GM19438 (cell line): ENCODE measurements around the gene C1QL1.

Source experiments
- ATAC-seq: cut with Tn5 transposase; IDR thresholded peaks from one replicate; pipeline ENCODE4 v1.9.1; 2021; ENCODE audit warnings: low read depth; ENCODE audit not compliant: unreplicated experiment

Gene C1QL1

GRCh38 chr17:44932096-44932786 is 35.9 kb downstream of the C1QL1 start:
- ATAC-seq: no peak

- no peak for ATAC-seq
These were observed 36.7 kb downstream of the C1QL1 start for GRCh38 chr17:44931376-44931775.

DNA sequence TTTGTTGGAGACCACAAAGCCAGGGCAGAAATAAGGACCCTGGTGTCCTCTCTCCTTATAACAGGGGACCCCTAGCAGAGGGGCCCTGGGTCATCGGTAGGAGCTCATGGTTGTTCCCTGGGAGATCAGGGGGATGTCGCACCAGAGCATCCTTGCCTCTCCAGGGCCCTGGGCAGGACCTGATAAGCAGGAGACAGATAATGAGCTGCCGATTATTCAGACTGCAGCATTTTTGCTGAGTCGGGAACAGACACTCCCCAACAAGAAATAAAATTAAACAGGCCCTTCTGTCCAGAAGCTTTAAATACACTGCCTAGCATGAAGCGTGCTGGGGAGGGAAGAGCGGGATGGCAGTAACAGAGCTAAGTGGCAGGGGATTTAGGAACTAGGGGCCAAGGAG is 37.4 kb downstream of the C1QL1 start:
- no peak for ATAC-seq

DNA sequence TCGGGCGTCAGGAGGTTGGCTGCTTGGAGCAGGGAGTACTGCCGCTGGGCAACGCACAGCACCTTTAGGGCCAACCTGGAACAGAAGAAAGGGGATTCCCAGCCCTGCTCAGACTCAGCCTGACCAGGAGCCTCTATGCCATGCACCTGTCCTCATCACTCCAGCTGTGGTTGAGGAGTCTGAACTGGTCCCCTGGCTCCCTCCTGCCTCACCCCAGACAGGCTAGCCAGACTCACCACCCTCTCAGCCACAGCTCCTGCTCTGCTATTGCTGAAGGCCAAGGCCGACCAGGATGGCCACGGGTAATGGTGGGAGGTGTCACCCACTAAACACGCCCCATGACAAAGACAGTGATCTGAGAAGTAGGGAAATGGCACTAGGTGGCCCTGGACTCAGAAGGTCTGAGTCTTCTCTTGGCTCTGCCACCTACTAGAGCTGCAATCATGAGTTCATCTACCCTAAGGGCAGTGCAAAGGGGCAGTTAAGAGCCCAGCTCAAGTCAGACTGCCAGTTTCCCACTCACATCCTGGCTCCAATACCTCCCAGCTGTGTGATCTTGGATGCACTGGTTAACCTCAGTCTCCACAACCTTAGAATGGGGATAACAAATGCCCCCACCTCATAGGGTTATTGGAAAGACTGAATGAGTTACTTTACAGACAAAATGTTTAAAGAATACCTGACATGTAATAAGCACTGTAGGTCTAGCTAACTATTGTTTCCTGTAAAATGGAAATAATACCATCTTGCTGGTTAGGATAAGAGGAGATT is 39.0 kb downstream of the C1QL1 start:
- no peak for ATAC-seq

- no peak for ATAC-seq
These were observed 40.0 kb downstream of the C1QL1 start for GRCh38 chr17:44928136-44928535.

DNA sequence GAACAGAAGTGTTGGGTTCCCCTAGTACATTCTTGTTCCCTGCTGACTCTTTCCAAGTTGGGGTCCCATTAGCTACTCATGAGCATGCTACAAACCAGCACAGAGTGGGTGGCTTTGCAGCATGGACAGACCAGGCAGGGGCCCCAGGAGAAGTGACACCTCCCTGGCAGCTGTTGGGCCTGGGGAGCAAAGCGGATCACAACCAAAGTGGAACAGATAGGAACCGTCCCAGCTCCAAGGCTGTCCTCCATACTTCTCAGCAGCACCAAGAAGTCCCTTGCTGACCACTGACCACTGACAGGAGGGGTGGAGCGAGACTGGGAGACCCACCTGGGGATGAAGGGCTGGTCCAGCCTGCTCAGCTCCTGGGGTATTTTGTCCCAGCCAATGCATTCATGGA is 40.4 kb downstream of the C1QL1 start:
- no peak for ATAC-seq

GRCh38 chr17:44926821-44927525 is 41.1 kb downstream of the C1QL1 start:
- ATAC-seq: no peak

DNA sequence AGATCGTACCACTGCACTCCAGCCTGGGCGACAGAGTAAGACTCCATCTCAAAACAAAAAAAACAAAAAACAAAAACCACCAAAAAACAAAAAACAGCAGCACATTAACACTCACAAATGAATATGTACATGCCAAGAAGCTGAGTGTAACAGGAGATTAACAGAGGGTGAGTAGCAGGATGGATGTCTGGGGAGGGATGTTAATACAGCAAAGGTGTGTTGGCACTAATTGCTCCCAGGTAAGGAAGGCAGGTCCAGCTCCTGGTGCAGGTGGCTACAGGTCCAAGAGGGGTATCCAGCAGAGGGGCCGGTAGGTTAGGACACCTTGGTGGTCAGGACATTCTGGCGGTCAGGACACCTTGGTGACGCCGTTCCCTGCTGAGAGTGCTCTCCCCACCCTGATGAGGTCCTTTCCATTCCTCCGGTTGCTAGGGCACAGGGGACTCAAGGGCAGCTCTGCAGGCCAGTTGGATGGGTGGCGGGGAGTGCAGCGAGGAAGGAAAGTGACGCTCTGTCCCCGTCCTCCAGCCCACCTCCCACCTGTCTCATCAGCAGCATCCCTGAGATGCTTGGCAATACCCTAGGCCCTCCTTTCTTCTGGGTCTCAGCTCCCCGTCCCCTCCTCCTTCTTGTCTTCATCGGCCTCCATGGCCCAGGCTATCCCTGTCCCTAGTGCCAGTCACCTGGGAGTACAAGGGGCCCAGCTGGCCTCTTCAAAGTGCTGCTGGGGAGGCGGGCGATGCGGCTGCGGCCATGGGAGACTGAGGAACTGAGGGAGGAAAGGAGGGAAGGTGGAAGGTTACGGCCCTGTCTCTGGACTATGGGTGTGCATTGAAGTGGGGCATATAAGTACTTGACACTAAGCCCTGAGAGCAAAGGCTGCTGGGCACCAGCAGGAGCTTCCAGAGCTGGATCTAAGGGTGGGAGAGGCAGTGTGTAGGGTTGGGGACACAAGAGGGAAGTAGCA is 42.1 kb downstream of the C1QL1 start:
- ATAC-seq: no peak

- no peak for ATAC-seq
These were observed 44.0 kb downstream of the C1QL1 start for GRCh38 chr17:44924107-44924544.

- no peak for ATAC-seq
These were observed 45.2 kb downstream of the C1QL1 start for GRCh38 chr17:44922746-44923470.

DNA sequence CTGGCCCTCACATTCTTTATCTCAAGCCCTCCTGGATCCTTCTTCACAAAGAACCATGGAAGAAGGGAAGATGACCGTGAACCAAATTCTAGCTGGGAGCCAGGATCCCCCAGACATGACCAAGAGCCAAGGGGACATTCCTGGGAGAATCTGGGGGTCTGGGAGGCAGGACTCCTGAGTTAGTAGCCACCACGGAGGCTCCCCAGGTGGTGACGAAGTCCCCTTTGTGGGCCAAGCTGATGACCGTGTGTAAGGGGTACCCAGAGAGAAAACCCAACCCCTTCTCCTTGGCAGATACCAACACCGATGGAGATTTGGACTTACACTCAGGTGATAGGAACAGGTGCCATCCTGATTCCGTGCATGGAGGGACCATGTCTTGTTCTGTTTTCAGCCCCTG is 46.0 kb downstream of the C1QL1 start:
- no peak for ATAC-seq

- no peak for ATAC-seq
These were observed 46.8 kb downstream of the C1QL1 start for GRCh38 chr17:44921122-44921882.

GRCh38 chr17:44920565-44920940 is 47.5 kb downstream of the C1QL1 start:
- no peak for ATAC-seq

GRCh38 chr17:44919885-44920564 is 48.1 kb downstream of the C1QL1 start:
- ATAC-seq: no peak

DNA sequence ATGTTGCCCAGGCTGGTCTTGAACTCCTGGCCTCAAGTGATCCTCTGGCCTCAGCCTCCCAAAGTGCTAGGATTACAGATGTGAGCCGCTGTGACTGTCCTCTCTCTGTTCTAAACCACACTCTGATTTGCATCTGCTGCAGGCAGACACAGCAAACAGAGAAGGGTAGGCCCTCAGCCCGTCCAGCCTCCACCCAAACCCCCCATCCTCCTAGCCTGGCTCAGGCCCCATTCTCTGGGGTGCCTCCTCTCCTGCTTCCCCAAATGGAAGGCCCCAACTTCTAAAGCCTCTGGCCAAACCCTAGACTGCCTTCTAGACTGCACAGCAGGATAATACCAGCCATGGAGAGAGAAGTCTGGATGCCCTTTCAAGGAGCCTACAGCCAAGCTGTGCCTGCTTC is 48.7 kb downstream of the C1QL1 start:
- ATAC-seq: no peak

DNA sequence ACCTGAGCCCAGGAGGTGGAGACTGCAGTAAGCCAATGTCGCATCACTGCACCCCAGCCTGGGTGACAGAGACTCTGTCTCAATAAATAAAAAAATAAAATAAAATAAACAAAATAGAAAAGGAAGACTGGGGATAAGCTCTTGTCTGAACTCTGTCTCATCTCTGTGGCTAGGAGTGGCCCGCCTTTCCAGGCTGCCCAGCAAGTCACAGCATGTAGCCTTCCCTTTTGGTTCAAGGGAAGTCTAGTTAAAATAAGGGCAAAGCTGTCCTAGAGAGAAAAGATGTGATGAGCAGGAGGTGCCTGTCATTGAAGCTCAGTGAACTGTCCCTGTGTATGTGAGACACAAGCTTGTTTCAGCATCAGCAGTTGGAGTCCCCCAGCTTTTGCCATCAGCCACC is 50.1 kb downstream of the C1QL1 start:
- no peak for ATAC-seq

DNA sequence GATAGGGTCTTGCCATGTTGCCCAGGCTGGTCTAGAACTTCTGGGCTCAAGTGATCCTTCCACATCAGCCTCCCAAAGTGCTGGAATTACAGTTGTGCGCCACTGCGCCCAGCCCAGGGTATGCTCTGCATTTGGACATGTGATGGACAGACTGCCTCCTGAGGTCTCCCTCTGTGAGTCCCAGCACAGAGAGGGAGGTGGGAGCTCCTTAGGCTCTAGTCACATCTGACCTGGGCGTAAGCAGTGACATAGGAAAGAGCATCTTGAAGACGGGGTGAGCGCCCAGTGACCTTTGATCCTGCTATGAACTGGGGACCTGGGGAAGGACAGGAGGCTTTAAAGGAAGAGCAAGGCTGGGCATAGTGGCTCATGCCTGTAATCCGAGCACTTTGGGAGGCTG is 50.6 kb downstream of the C1QL1 start:
- ATAC-seq: no peak

- ATAC-seq: no peak
These were observed 51.3 kb downstream of the C1QL1 start for GRCh38 chr17:44916781-44917241.
